ENCODE results near the gene MAP3K14. TPM values are rescaled to one million over a fixed set of nuclear protein-coding genes. Genes with fewer than 3 reads are reported as not detected.

The MAP3K14 gene
- polyA plus RNA-seq, 3 donors: 1.4 to 29.9 (median 3.8) TPM

DNA sequence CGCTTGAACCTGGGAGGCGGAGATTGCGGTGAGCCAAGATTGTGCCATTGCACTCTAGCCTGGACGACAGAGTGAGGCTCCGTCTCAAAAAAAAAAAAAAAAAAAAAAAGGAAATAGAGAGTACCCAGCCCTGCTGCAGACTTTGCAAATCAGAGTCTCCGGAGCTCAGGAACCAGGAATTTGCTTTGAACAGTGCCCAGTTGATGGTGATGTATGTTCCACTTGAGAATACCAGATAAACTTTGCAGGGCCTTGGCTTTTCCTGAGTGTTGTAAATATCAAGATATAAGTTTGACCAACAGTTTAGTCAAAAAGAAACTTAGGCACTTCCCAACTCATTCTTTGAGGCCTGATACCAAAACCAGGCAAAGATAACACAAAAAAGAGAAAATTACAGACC is 30.6 kb upstream of the MAP3K14 start:
- no peaks in the 10 kb centered on the region for H3K36me3 Mint-ChIP-seq
- intact Hi-C loops (cut with micrococcal nuclease): no loop called here
- H3K27ac ChIP-seq (ENCODE audit: low read depth in 1 of 2, low read length in 2 of 2): no peak overlapping the region

DNA sequence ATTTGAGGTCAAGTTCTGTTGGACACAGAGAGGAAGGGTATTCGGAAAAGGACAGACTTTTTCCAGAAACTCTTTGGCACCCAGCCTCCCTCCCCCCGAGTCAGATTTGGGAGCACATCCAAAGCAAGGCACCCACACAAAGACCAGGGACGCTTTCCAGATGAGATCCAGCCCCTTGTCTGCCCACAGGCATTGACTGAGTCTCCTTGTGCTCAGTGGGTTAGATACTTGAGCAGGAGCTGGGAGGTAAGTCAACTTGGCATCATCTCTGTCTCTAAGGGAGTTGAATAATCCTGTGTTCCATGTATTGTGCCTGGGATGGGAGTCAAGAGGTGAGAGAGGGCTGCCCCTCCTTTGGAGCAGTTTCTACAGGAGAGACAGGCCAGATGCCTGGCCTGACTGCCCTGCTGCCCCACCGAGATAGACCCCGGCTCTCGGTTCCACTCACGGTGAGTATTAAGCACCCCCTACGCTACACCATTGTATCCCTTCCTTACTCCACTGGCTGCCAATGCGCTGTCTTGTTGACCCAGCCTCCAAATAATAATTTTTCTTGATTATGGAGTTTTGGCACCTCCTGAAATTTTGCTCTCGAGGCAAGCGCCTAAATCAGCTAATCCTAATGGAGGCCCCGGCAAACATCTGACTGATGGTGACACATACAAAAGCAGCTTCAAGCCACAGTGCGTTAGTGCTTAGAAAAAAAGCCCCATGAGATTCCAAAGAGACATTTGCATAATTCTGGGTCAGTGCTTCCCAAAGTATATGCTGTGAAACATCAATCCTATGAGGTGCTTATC is 29.6 kb upstream of the MAP3K14 start:
- TF ChIP-seq, protein P1, sequence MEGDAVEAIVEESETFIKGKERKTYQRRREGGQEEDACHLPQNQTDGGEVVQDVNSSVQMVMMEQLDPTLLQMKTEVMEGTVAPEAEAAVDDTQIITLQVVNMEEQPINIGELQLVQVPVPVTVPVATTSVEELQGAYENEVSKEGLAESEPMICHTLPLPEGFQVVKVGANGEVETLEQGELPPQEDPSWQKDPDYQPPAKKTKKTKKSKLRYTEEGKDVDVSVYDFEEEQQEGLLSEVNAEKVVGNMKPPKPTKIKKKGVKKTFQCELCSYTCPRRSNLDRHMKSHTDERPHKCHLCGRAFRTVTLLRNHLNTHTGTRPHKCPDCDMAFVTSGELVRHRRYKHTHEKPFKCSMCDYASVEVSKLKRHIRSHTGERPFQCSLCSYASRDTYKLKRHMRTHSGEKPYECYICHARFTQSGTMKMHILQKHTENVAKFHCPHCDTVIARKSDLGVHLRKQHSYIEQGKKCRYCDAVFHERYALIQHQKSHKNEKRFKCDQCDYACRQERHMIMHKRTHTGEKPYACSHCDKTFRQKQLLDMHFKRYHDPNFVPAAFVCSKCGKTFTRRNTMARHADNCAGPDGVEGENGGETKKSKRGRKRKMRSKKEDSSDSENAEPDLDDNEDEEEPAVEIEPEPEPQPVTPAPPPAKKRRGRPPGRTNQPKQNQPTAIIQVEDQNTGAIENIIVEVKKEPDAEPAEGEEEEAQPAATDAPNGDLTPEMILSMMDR (IDR thresholded peaks at IDR 0.05): no peak
- DNase-seq: no peak
- no peaks in the 10 kb centered on the region for H3K36me3 ChIP-seq (replicated peaks in 1 of 2; ENCODE audit: control insufficient read depth in 1 of 2, insufficient read depth in 2 of 2, low read length in 2 of 2)
- peaks cover 1 to 3% (median 2%) of the 10 kb centered on the region in 3 donors for H3K27me3 Mint-ChIP-seq (ENCODE audit: low read depth in 3 of 3)
- peak overlapping the region in 1 of 7 donors; percentile 59 for H3K27ac Mint-ChIP-seq
- H3K9me3 ChIP-seq (replicated peaks in 1 of 2; ENCODE audit: control insufficient read depth in 1 of 2, insufficient read depth in 1 of 2, low read length in 2 of 2): no peaks in the 10 kb centered on the region
- H3K4me3 ChIP-seq (replicated peaks in 1 of 3; ENCODE audit: low read depth in 2 of 3, low read length in 3 of 3): no peak overlapping the region
- H3K36me3 Mint-ChIP-seq: no peaks in the 10 kb centered on the region
- no peak overlapping the region for H3K27ac ChIP-seq (ENCODE audit: low read depth in 1 of 2, low read length in 2 of 2)
- intact Hi-C loops (cut with micrococcal nuclease): no loop called here
- peaks cover 10 to 15% of the 10 kb centered on the region in 2 donors for H3K4me1 ChIP-seq (ENCODE audit: control insufficient read depth in 1 of 2, insufficient read depth in 2 of 2, low read length in 2 of 2)
- no peak overlapping the region for H3K4me3 Mint-ChIP-seq
- peaks cover 19% of the 10 kb centered on the region for H3K4me1 Mint-ChIP-seq
- H4K20me1 ChIP-seq (ENCODE audit: insufficient read depth, low read length): no peaks in the 10 kb centered on the region
- no peaks in the 10 kb centered on the region for H3K79me2 ChIP-seq (ENCODE audit: insufficient read depth, low read length)
- 96% methylated on average over 7 of the region's 13 CpGs for WGBS (ENCODE audit: insufficient coverage)
- H3K27me3 ChIP-seq (ENCODE audit: control insufficient read depth in 2 of 2, insufficient read depth in 2 of 2, low read length in 2 of 2): no peaks in the 10 kb centered on the region
- no peaks in the 10 kb centered on the region for H3K9me3 Mint-ChIP-seq
- H3K9ac ChIP-seq (ENCODE audit: insufficient read depth, low read length, poor library complexity, severe bottlenecking): no peak overlapping the region
- no peak overlapping the region for H3K4me2 ChIP-seq (replicated peaks; ENCODE audit: extremely low read depth, low read length, poor library complexity, severe bottlenecking)
- no peak overlapping the region for H2AFZ ChIP-seq (ENCODE audit: insufficient read depth, low read depth, low read length, poor library complexity, severe bottlenecking)

More for the DNA sequence above, 30.6 kb upstream of the MAP3K14 start:
- no peaks in the 10 kb centered on the region for H4K20me1 ChIP-seq (ENCODE audit: insufficient read depth, low read length)
- H3K79me2 ChIP-seq (ENCODE audit: insufficient read depth, low read length): no peaks in the 10 kb centered on the region
- no peak overlapping the region for H3K9ac ChIP-seq (ENCODE audit: insufficient read depth, low read length, poor library complexity, severe bottlenecking)
- no peaks in the 10 kb centered on the region for H3K36me3 ChIP-seq (replicated peaks in 1 of 2; ENCODE audit: control insufficient read depth in 1 of 2, insufficient read depth in 2 of 2, low read length in 2 of 2)
- Mint-ChIP-seq H3K4me3 (no peak overlapping the region), H3K27me3 (ENCODE audit: low read depth in 3 of 3) (peaks cover 0 to 3% (median 1%) of the 10 kb centered on the region in 3 donors), H3K9me3 (peaks cover 0 to 2% (median 0%) of the 10 kb centered on the region in 7 donors), H3K27ac (peak overlapping the region in 1 of 7 donors; percentile 20), H3K4me1 (peaks cover 19% of the 10 kb centered on the region)
- no peak overlapping the region for H2AFZ ChIP-seq (ENCODE audit: insufficient read depth, low read depth, low read length, poor library complexity, severe bottlenecking)
- H3K4me1 ChIP-seq (ENCODE audit: control insufficient read depth in 1 of 2, insufficient read depth in 2 of 2, low read length in 2 of 2): peaks cover 10 to 16% of the 10 kb centered on the region in 2 donors
- H3K27me3 ChIP-seq (ENCODE audit: control insufficient read depth in 2 of 2, insufficient read depth in 2 of 2, low read length in 2 of 2): no peaks in the 10 kb centered on the region
- WGBS (ENCODE audit: insufficient coverage): no CpG with 5 or more reads among the region's 6 CpGs
- TF ChIP-seq, protein P1 (IDR thresholded peaks at IDR 0.05): no peak
- H3K9me3 ChIP-seq (replicated peaks in 1 of 2; ENCODE audit: control insufficient read depth in 1 of 2, insufficient read depth in 1 of 2, low read length in 2 of 2): no peaks in the 10 kb centered on the region
- DNase-seq: no peak
- H3K4me3 ChIP-seq (replicated peaks in 1 of 3; ENCODE audit: low read depth in 2 of 3, low read length in 3 of 3): no peak overlapping the region
- H3K4me2 ChIP-seq (replicated peaks; ENCODE audit: extremely low read depth, low read length, poor library complexity, severe bottlenecking): no peak overlapping the region
